H1 (cell line): ENCODE data around the gene PLXDC2. TPM values are rescaled to one million over a fixed set of nuclear protein-coding genes. Genes with fewer than 3 reads are reported as not detected.

ENCODE experiments used
- CTCF ChIA-PET: fragments of 300-600 bp; sonication (Branson Sonifier 250); formaldehyde crosslinking; loops from one replicate; lab custom pipeline; 2021; ENCODE audit not compliant: partially characterized antibody; lab: Charles Lee
- POLR2A ChIA-PET: fragments of 300-600 bp; sonication (Branson Sonifier 250); formaldehyde crosslinking; loops from one replicate; lab custom pipeline; 2021; ENCODE audit warnings: inconsistent platforms; ENCODE audit not compliant: partially characterized antibody; lab: Charles Lee
- DNase-seq, 2 experiments: peaks; one replicate each; pipeline versions ENCODE4 v3.0.0 to v3.0.0-alpha.2; 2010 to 2022; ENCODE audit warnings: low spot score in 2 of 2, low read depth in 1 of 2, mixed read lengths in 1 of 2
- FAIRE-seq: peaks from 2 replicates; lab custom pipeline; 2011; peaks lifted over from hg19 to GRCh38; lab: Jason Lieb, UNC
- H2AFZ ChIP-seq: 2 replicates; pipeline ENCODE4 v1.8.1; 2012; ENCODE audit warnings: low read length, inconsistent platforms
- H2AK5ac ChIP-seq: 2 replicates; pipeline ENCODE4 v1.6.1; 2013; ENCODE audit warnings: low read depth, low read length
- H2BK120ac ChIP-seq: replicated peaks from 2 replicates; pipeline ENCODE3; 2013; ENCODE audit warnings: low read depth, low read length, inconsistent platforms
- H2BK12ac ChIP-seq: 2 replicates; pipeline ENCODE4 v1.6.1; 2013; ENCODE audit warnings: low read depth, low read length
- H2BK15ac ChIP-seq: 2 replicates; pipeline ENCODE4 v1.6.1; 2013; ENCODE audit warnings: low read length
- H2BK20ac ChIP-seq: 2 replicates; pipeline ENCODE4 v1.6.1; 2013; ENCODE audit warnings: low read length
- H2BK5ac ChIP-seq: 2 replicates; pipeline ENCODE4 v1.6.1; 2013; ENCODE audit warnings: low read depth, low read length
- H3K14ac ChIP-seq: 2 replicates; pipeline ENCODE4 v1.6.1; 2013; ENCODE audit warnings: inconsistent platforms; ENCODE audit not compliant: insufficient read length
- H3K18ac ChIP-seq: 2 replicates; pipeline ENCODE4 v1.6.1; 2013; ENCODE audit warnings: low read length; ENCODE audit errors: extremely low read depth
- H3K23ac ChIP-seq: 2 replicates; pipeline ENCODE4 v1.6.1; 2013; ENCODE audit warnings: inconsistent platforms; ENCODE audit not compliant: insufficient read length
- H3K23me2 ChIP-seq: 2 replicates; pipeline ENCODE4 v1.6.1; 2013; ENCODE audit warnings: low read depth, low read length
- H3K27ac ChIP-seq: 2 replicates; pipeline ENCODE4 v1.6.1; 2011; ENCODE audit warnings: low read depth, low read length, inconsistent platforms
- H3K27me3 ChIP-seq, 4 experiments: replicated peaks in 1 of 4; 1 replicate in 1 of 4; 2 replicates in 3 of 4; pipeline versions ENCODE4 v1.6.1 to v1.8.1; 2011 to 2013; ENCODE audit warnings: low read length in 3 of 4, mild to moderate bottlenecking in 3 of 4, inconsistent platforms in 2 of 4, mixed read lengths in 2 of 4, moderate library complexity in 1 of 4; ENCODE audit not compliant: control insufficient read depth in 3 of 4, insufficient read depth in 3 of 4; ENCODE audit errors: extremely low read depth in 1 of 4
- H3K36me3 ChIP-seq, 4 experiments: 2 replicates each; pipeline versions ENCODE4 v1.6.1 to v1.8.1; 2011 to 2013; ENCODE audit warnings: mild to moderate bottlenecking in 4 of 4, low read length in 3 of 4, moderate library complexity in 2 of 4, control low read depth in 1 of 4, inconsistent platforms in 1 of 4; ENCODE audit not compliant: insufficient read depth in 4 of 4, control insufficient read depth in 2 of 4
- H3K4ac ChIP-seq: replicated peaks from 2 replicates; pipeline ENCODE3; 2013; ENCODE audit warnings: low read length, low read depth, mixed read lengths, inconsistent platforms; ENCODE audit not compliant: insufficient read length
- H3K4me1 ChIP-seq, 4 experiments: replicated peaks in 1 of 4; 1 replicate in 1 of 4; 2 replicates in 3 of 4; pipeline versions ENCODE4 v1.6.1 to v1.8.1; 2011 to 2013; ENCODE audit warnings: low read length in 3 of 4, inconsistent platforms in 2 of 4, mixed read lengths in 1 of 4; ENCODE audit not compliant: insufficient read depth in 4 of 4, control insufficient read depth in 3 of 4
- H3K4me2 ChIP-seq, 2 experiments: 2 replicates each; pipeline versions ENCODE4 v1.6.1 to v1.8.1; 2011 to 2013; ENCODE audit warnings: low read depth in 2 of 2, low read length in 2 of 2, control low read depth in 1 of 2, inconsistent platforms in 1 of 2, mild to moderate bottlenecking in 1 of 2; ENCODE audit not compliant: insufficient read depth in 1 of 2
- H3K4me3 ChIP-seq, 4 experiments: fragments of 200-600, 300-600 bp in 1 of 4; sonication (generic), shearing (Covaris generic), sonication (Bioruptor Twin) in 1 of 4; 2 replicates each; pipeline versions ENCODE4 v1.5.1 to v1.8.1; 2011 to 2016; ENCODE audit warnings: low read length in 4 of 4, low read depth in 3 of 4, control low read depth in 2 of 4, inconsistent platforms in 2 of 4, mild to moderate bottlenecking in 2 of 4, mixed read lengths in 1 of 4, moderate library complexity in 1 of 4; ENCODE audit not compliant: insufficient read depth in 2 of 4; ENCODE audit errors: extremely low read depth in 1 of 4
- H3K56ac ChIP-seq: replicated peaks from 2 replicates; pipeline ENCODE3; 2013; ENCODE audit warnings: low read depth, mild to moderate bottlenecking, mixed read lengths, low read length, inconsistent platforms; ENCODE audit not compliant: insufficient read length
- H3K79me1 ChIP-seq: 2 replicates; pipeline ENCODE4 v1.6.1; 2013; ENCODE audit warnings: low read depth, low read length, control low read depth
- H3K79me2 ChIP-seq, 2 experiments: 2 replicates each; pipeline versions ENCODE4 v1.6.1 to v1.8.1; 2012 to 2013; ENCODE audit warnings: low read length in 2 of 2, mild to moderate bottlenecking in 2 of 2, inconsistent platforms in 1 of 2; ENCODE audit not compliant: insufficient read depth in 2 of 2, control insufficient read depth in 1 of 2
- H3K9ac ChIP-seq, 4 experiments: replicated peaks in 1 of 4; 1 replicate in 1 of 4; 2 replicates in 3 of 4; pipeline versions ENCODE4 v1.6.1 to v1.8.1; 2011 to 2013; ENCODE audit warnings: low read depth in 3 of 4, low read length in 3 of 4, control low read depth in 2 of 4, mild to moderate bottlenecking in 2 of 4, moderate library complexity in 2 of 4, inconsistent platforms in 1 of 4; ENCODE audit errors: extremely low read depth in 1 of 4
- H3K9me3 ChIP-seq, 2 experiments: 2 replicates each; pipeline versions ENCODE4 v1.6.1 to v1.8.1; 2012 to 2013; ENCODE audit warnings: mild to moderate bottlenecking in 2 of 2, moderate library complexity in 2 of 2, control low read depth in 1 of 2, inconsistent platforms in 1 of 2, low read depth in 1 of 2, low read length in 1 of 2, mixed read lengths in 1 of 2; ENCODE audit not compliant: insufficient read depth in 2 of 2
- H4K20me1 ChIP-seq, 2 experiments: replicated peaks in 1 of 2; 2 replicates each; pipeline versions ENCODE3 to v1.8.1; 2011 to 2013; ENCODE audit warnings: inconsistent platforms in 2 of 2, low read length in 2 of 2, mild to moderate bottlenecking in 1 of 2; ENCODE audit not compliant: insufficient read depth in 2 of 2, control insufficient read depth in 1 of 2
- H4K5ac ChIP-seq: 2 replicates; pipeline ENCODE4 v1.6.1; 2013; ENCODE audit warnings: low read length, low read depth, mixed read lengths, inconsistent platforms; ENCODE audit not compliant: insufficient read length
- H4K8ac ChIP-seq: 2 replicates; pipeline ENCODE4 v1.8.0; 2013; ENCODE audit warnings: mild to moderate bottlenecking, moderate library complexity, low read length, inconsistent platforms; ENCODE audit not compliant: insufficient read depth; ENCODE audit errors: extremely low read depth
- H4K91ac ChIP-seq: replicated peaks from 2 replicates; pipeline ENCODE3; 2013; ENCODE audit warnings: low read length, mixed read lengths, inconsistent platforms; ENCODE audit not compliant: insufficient read length
- BCL11A ChIP-seq, 2 experiments: IDR thresholded peaks; one replicate each; pipeline ENCODE4 v1.6.1; 2011; ENCODE audit warnings: low read depth in 2 of 2, low read length in 2 of 2, mild to moderate bottlenecking in 2 of 2
- CBX5 ChIP-seq: fragments of 300-800, 300-1000 bp; sonication (generic); IDR thresholded peaks from 2 replicates; pipeline ENCODE4 v1.7.1; 2016; ENCODE audit warnings: antibody characterized with exemption, low read length, low read depth
- EP300 ChIP-seq, 2 experiments: IDR thresholded peaks; 1 replicate in 1 of 2; 2 replicates in 1 of 2; pipeline ENCODE4 v1.6.1; 2011 to 2012; ENCODE audit warnings: low read depth in 2 of 2, low read length in 2 of 2, mild to moderate bottlenecking in 2 of 2, borderline replicate concordance in 1 of 2, inconsistent platforms in 1 of 2, moderate library complexity in 1 of 2
- GABPA ChIP-seq: IDR thresholded peaks from 2 replicates; pipeline ENCODE4 v1.6.1; 2011; ENCODE audit warnings: mild to moderate bottlenecking, low read length, moderate library complexity, borderline replicate concordance; ENCODE audit not compliant: insufficient read depth
- MAFK ChIP-seq: IDR thresholded peaks from 2 replicates; pipeline ENCODE4 v1.6.1; 2012; ENCODE audit warnings: low read depth, mild to moderate bottlenecking, improper control_type of control experiment, low read length
- PHF8 ChIP-seq: fragments of 200-600 bp; sonication (generic); conservative IDR thresholded peaks from 2 replicates; pipeline ENCODE4 v1.7.1; 2012; ENCODE audit warnings: low read depth, mild to moderate bottlenecking, inconsistent platforms, low read length, moderate library complexity
- RAD21 ChIP-seq, 2 experiments: IDR thresholded peaks in 1 of 2; conservative IDR thresholded peaks in 1 of 2; 2 replicates each; pipeline ENCODE4 v1.6.1; 2011; ENCODE audit warnings: low read depth in 2 of 2, low read length in 2 of 2, improper control_type of control experiment in 1 of 2, inconsistent platforms in 1 of 2, mild to moderate bottlenecking in 1 of 2, moderate library complexity in 1 of 2
- RFX5 ChIP-seq: IDR thresholded peaks from 2 replicates; pipeline ENCODE4 v1.6.1; 2011; ENCODE audit warnings: low read depth, low read length, improper control_type of control experiment, borderline replicate concordance
- SP2 ChIP-seq: IDR thresholded peaks from 2 replicates; pipeline ENCODE4 v1.6.1; 2012; ENCODE audit warnings: mild to moderate bottlenecking, low read length, inconsistent platforms
- SP4 ChIP-seq: IDR thresholded peaks from 2 replicates; pipeline ENCODE4 v1.6.1; 2012; ENCODE audit warnings: low read length, inconsistent platforms
- TBP ChIP-seq: IDR thresholded peaks from 2 replicates; pipeline ENCODE4 v1.6.1; 2011; ENCODE audit warnings: low read depth, low read length, improper control_type of control experiment
- WGBS, 2 experiments: shearing (Covaris generic) in 1 of 2; methylation state at CpG; one replicate each; pipeline versions ENCODE4 v1.1.6 to v1.1.7; 2013 to 2015; ENCODE audit warnings: low lambda C conversion rate in 2 of 2, mixed read lengths in 2 of 2, inconsistent platforms in 1 of 2, low coverage in 1 of 2, missing lambda C conversion rate in 1 of 2; ENCODE audit not compliant: insufficient replicate concordance in 2 of 2, insufficient coverage in 1 of 2, insufficient read length in 1 of 2; ENCODE audit errors: extremely low coverage in 1 of 2, missing lambda C conversion rate in 1 of 2; 5-methylcytosine and 5-hydroxymethylcytosine counted together
- polyA plus RNA-seq, 7 experiments: library from polyadenylated mRNA; depleted of rRNA in 3 of 7; stranded (reverse) in 5 of 7; unstranded in 2 of 7; fragments of >200 nt in 5 of 7; fragments of 200-250 nt in 2 of 7; gene quantifications; 1 replicate in 5 of 7; 2 replicates in 1 of 7; 4 replicates in 1 of 7; pipeline versions ENCODE4 v1.2.1 to v1.2.3, GENCODE V29; 2011 to 2013; ENCODE audit warnings: missing spikeins in 2 of 7, mixed read lengths in 2 of 7
- total RNA-seq: library from RNA; stranded (reverse); fragmentation: NEBNext Ultra II Directional; extraction: Animal tissue kit (Norgen Biotek cat#: 25700); gene quantifications from 2 replicates; pipeline ENCODE4 v1.2.1, GENCODE V29; 2021

PLXDC2 gene
- total and polyA plus RNA-seq, 2 of the 8 experiments (the other 6 are each of a cell fraction or from before 2014, with no cell fraction given) = 23.0 to 40.5 TPM

DNA sequence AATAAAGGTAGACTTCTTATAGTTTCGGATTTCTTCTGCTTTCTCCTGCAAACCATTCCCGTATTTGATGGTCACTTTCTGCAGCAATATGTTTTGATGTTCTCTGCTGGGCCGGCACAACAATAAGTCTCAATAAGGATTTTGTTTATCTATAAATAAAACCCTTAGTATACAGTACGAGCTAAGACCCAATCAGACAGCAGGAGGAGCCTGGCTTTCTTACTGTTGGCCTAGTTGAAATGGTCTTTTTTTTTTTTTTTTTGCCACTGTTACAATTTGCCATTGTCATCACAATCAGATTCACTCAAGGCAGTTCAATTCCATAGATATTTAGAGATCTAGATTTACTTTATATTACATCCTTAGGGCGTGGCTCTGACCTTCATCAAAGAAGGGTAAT is 76.4 kb downstream of the PLXDC2 start:
- H3K4me3 ChIP-seq = no peak overlapping the region
- no peak for FAIRE-seq
- peaks cover 0 to 9% (median 1%) of the 10 kb centered on the region in 4 experiments; a peak in 4 of 7 replicates for H3K4me1 ChIP-seq
- peaks cover 0 to 80% of the 10 kb centered on the region in 2 experiments; a peak in 3 of 4 replicates for H3K79me2 ChIP-seq
- no peaks in the 10 kb centered on the region for H3K9me3 ChIP-seq
- no peak overlapping the region for H2AK5ac ChIP-seq
- H2AFZ ChIP-seq = no peak overlapping the region
- CTCF ChIA-PET = interaction anchor here (0.6 to 1.6 kb wide), 2 partner anchors 10 to 691 kb away, joined by 3 to 5 read pairs; no protein-coding TSS in a partner anchor
- H4K8ac ChIP-seq = no peak overlapping the region
- no peak overlapping the region for H3K27ac ChIP-seq
- no peak overlapping the region for H4K91ac ChIP-seq
- H3K18ac ChIP-seq = no peak overlapping the region
- no peak overlapping the region for H3K14ac ChIP-seq
- DNase-seq = no peak
- H2BK15ac ChIP-seq = no peak overlapping the region
- H3K9ac ChIP-seq = no peak overlapping the region
- no peak overlapping the region for H3K4me2 ChIP-seq
- H3K27me3 ChIP-seq = no peaks in the 10 kb centered on the region
- no peak overlapping the region for H2BK120ac ChIP-seq
- H3K23me2 ChIP-seq = no peaks in the 10 kb centered on the region
- H4K20me1 ChIP-seq = peaks cover 0 to 3% of the 10 kb centered on the region in 2 experiments
- no peaks in the 10 kb centered on the region for H3K36me3 ChIP-seq
- 78% methylated on average over 5 of the region's 5 CpGs; no CpG with 5 or more reads in 1 of the 2 experiments for WGBS, 2 experiments
- TF ChIP-seq BCL11A (IDR thresholded peaks at IDR 0.05; ENCODE audit: low read depth in 2 of 2, low read length in 2 of 2) (no peak), EP300 (IDR thresholded peaks at IDR 0.05; ENCODE audit: borderline replicate concordance in 1 of 2, low read depth in 2 of 2, low read length in 2 of 2) (no peak), MAFK (no peak), PHF8 (no peak), SP2 (no peak), RFX5 (no peak), RAD21 (IDR thresholded peaks at IDR 0.05 in 1 of 2, conservative IDR thresholded peaks at IDR 0.05 in 1 of 2; ENCODE audit: low read depth in 2 of 2, low read length in 2 of 2) (no peak), SP4 (no peak), GABPA (no peak), TBP (no peak), CBX5 (no peak)
- no peaks in the 10 kb centered on the region for H3K79me1 ChIP-seq
- no peak overlapping the region for H2BK20ac ChIP-seq
- no peak overlapping the region for H4K5ac ChIP-seq
- POLR2A ChIA-PET = no interaction called here
- no peak overlapping the region for H3K4ac ChIP-seq
- no peak overlapping the region for H3K23ac ChIP-seq
- no peak overlapping the region for H2BK5ac ChIP-seq
- no peak overlapping the region for H2BK12ac ChIP-seq
- no peak overlapping the region for H3K56ac ChIP-seq
